NCI-H146 (cell line): ENCODE measurements around the gene CD59.
A peak's percentile ranks its signal among the peaks of the same experiment; 100 is the strongest.

ENCODE experiments used
- DNase-seq: peaks from one replicate; lab custom pipeline; 2025; lab: John Stamatoyannopoulos, UW

Gene CD59

GRCh38 chr11:33736148-33736812 is at the start of gene CD59:
TSS of gene CD59 (minus strand) at chr11:33736423. CDS start at chr11:33722445, 13,978 bp downstream.
- peak; percentile 93 for DNase-seq

GRCh38 chr11:33785609-33786008 is 49.4 kb upstream of the CD59 start:
- DNase-seq: no peak

GRCh38 chr11:33779849-33780528 is 43.8 kb upstream of the CD59 start:
- DNase-seq: no peak

GRCh38 chr11:33778675-33779074 is 42.5 kb upstream of the CD59 start:
- DNase-seq: no peak

- DNase-seq: no peak
Observed at GRCh38 chr11:33777906-33778305, 41.7 kb upstream of the CD59 start.

GRCh38 chr11:33775832-33776470 is 39.7 kb upstream of the CD59 start:
- DNase-seq: no peak

GRCh38 chr11:33775467-33775807 is 39.2 kb upstream of the CD59 start:
- DNase-seq: no peak

GRCh38 chr11:33774736-33775466 is 38.7 kb upstream of the CD59 start:
- DNase-seq: no peak

- peak; percentile 92 for DNase-seq
Observed at GRCh38 chr11:33773987-33774735, 37.9 kb upstream of the CD59 start, which contains the start of gene FBXO3. TSS of gene FBXO3 (minus strand) at chr11:33774520. CDS start at chr11:33774497, 23 bp downstream.

- peak; percentile 20 for DNase-seq
Observed at GRCh38 chr11:33773404-33773986, 37.3 kb upstream of the CD59 start.

- no peak for DNase-seq
Observed at GRCh38 chr11:33772870-33773269, 36.6 kb upstream of the CD59 start.

GRCh38 chr11:33772300-33772699 is 36.1 kb upstream of the CD59 start:
- DNase-seq: no peak

- no peak for DNase-seq
Observed at GRCh38 chr11:33770236-33770635, 34.0 kb upstream of the CD59 start.

- DNase-seq: no peak
Observed at GRCh38 chr11:33769542-33769941, 33.3 kb upstream of the CD59 start.

- no peak for DNase-seq
Observed at GRCh38 chr11:33767624-33768023, 31.4 kb upstream of the CD59 start.

- no peak for DNase-seq
Observed at GRCh38 chr11:33766085-33766484, 29.9 kb upstream of the CD59 start.

- DNase-seq: no peak
Observed at GRCh38 chr11:33761471-33761870, 25.2 kb upstream of the CD59 start.

- DNase-seq: no peak
Observed at GRCh38 chr11:33753304-33753967, 17.2 kb upstream of the CD59 start.

GRCh38 chr11:33751878-33752277 is 15.7 kb upstream of the CD59 start:
- no peak for DNase-seq

GRCh38 chr11:33747979-33748378 is 11.8 kb upstream of the CD59 start:
- no peak for DNase-seq

GRCh38 chr11:33743291-33743690 is 7.1 kb upstream of the CD59 start:
- no peak for DNase-seq
